ENCODE results near the gene BET1. TPM values are rescaled to one million over a fixed set of nuclear protein-coding genes. Genes with fewer than 3 reads are reported as not detected.

Gene BET1
- total and polyA plus RNA-seq, 2 of the 8 experiments (the other 6 are each of a cell fraction or from before 2014, with no cell fraction given), result 20.6 to 31.7 TPM

GRCh38 chr7:94029976-94030375 is 25.8 kb upstream of the BET1 start:
- H2BK20ac ChIP-seq (ENCODE audit: low read length), result no peak overlapping the region
- no peak overlapping the region for H4K91ac ChIP-seq (replicated peaks; ENCODE audit: insufficient read length, low read length)
- FAIRE-seq (no peak), DNase-seq (ENCODE audit: low read depth in 1 of 2, low spot score in 2 of 2) (no peak)
- no peak overlapping the region for H2BK120ac ChIP-seq (replicated peaks; ENCODE audit: low read depth, low read length)
- ChIA-PET POLR2A (ENCODE audit: partially characterized antibody) (no interaction called here), CTCF (ENCODE audit: partially characterized antibody) (interaction anchor here (0.8 kb wide), 1 partner anchor 141 kb away, joined by 3 read pairs; no protein-coding TSS in a partner anchor)
- no peak overlapping the region for H2BK15ac ChIP-seq (ENCODE audit: low read length)
- no peak overlapping the region for H3K18ac ChIP-seq (ENCODE audit: extremely low read depth, low read length)
- H3K4me3 ChIP-seq (ENCODE audit: extremely low read depth in 1 of 4, insufficient read depth in 2 of 4, low read depth in 3 of 4, low read length in 4 of 4), result no peak overlapping the region
- no peak overlapping the region for H2BK5ac ChIP-seq (ENCODE audit: low read depth, low read length)
- H4K5ac ChIP-seq (ENCODE audit: insufficient read length, low read depth, low read length), result no peak overlapping the region
- H3K27ac ChIP-seq (ENCODE audit: low read depth, low read length), result no peak overlapping the region
- no peaks in the 10 kb centered on the region for H3K79me2 ChIP-seq (ENCODE audit: control insufficient read depth in 1 of 2, insufficient read depth in 2 of 2, low read length in 2 of 2)
- H3K56ac ChIP-seq (replicated peaks; ENCODE audit: insufficient read length, low read depth, low read length), result no peak overlapping the region
- H3K23ac ChIP-seq (ENCODE audit: insufficient read length), result no peak overlapping the region
- no peak overlapping the region for H3K4me2 ChIP-seq (ENCODE audit: insufficient read depth in 1 of 2, low read depth in 2 of 2, low read length in 2 of 2)
- H2AK5ac ChIP-seq (ENCODE audit: low read depth, low read length), result no peak overlapping the region
- no peaks in the 10 kb centered on the region for H3K4me1 ChIP-seq (replicated peaks in 1 of 4; ENCODE audit: control insufficient read depth in 3 of 4, insufficient read depth in 4 of 4, low read length in 3 of 4)
- no peak overlapping the region for H2AFZ ChIP-seq (ENCODE audit: low read length)
- no peak overlapping the region for H3K4ac ChIP-seq (replicated peaks; ENCODE audit: insufficient read length, low read depth, low read length)
- no peaks in the 10 kb centered on the region for H3K27me3 ChIP-seq (replicated peaks in 1 of 4; ENCODE audit: control insufficient read depth in 3 of 4, extremely low read depth in 1 of 4, insufficient read depth in 3 of 4, low read length in 3 of 4)
- H4K8ac ChIP-seq (ENCODE audit: extremely low read depth, insufficient read depth, low read length), result no peak overlapping the region
- H3K36me3 ChIP-seq (ENCODE audit: control insufficient read depth in 2 of 4, insufficient read depth in 4 of 4, low read length in 3 of 4), result no peaks in the 10 kb centered on the region
- no peak overlapping the region for H3K9ac ChIP-seq (replicated peaks in 1 of 4; ENCODE audit: extremely low read depth in 1 of 4, low read depth in 3 of 4, low read length in 3 of 4)
- 89 to 90% methylated on average over 2 to 3 of the region's 3 CpGs for WGBS, 2 experiments (ENCODE audit: extremely low coverage in 1 of 2, insufficient coverage in 1 of 2, insufficient read length in 1 of 2, insufficient replicate concordance in 2 of 2, low coverage in 1 of 2, low lambda C conversion rate in 2 of 2, missing lambda C conversion rate in 1 of 2)
- H3K14ac ChIP-seq (ENCODE audit: insufficient read length), result no peak overlapping the region
- no peaks in the 10 kb centered on the region for H3K79me1 ChIP-seq (ENCODE audit: low read depth, low read length)
- H4K20me1 ChIP-seq (replicated peaks in 1 of 2; ENCODE audit: control insufficient read depth in 1 of 2, insufficient read depth in 2 of 2, low read length in 2 of 2), result no peaks in the 10 kb centered on the region
- H3K9me3 ChIP-seq (ENCODE audit: insufficient read depth in 2 of 2, low read depth in 1 of 2, low read length in 1 of 2), result no peaks in the 10 kb centered on the region
- no peak overlapping the region for H2BK12ac ChIP-seq (ENCODE audit: low read depth, low read length)
- H3K23me2 ChIP-seq (ENCODE audit: low read depth, low read length), result no peaks in the 10 kb centered on the region
- no peak for TF ChIP-seq CTBP2 (IDR thresholded peaks at IDR 0.05; ENCODE audit: borderline replicate concordance, insufficient read depth, insufficient read length, low read length)
- TF ChIP-seq CBX5 (IDR thresholded peaks at IDR 0.05; ENCODE audit: low read depth, low read length), result no peak
- TF ChIP-seq BACH1 (IDR thresholded peaks at IDR 0.05; ENCODE audit: low read length), result no peak
- no peak for TF ChIP-seq SP4 (IDR thresholded peaks at IDR 0.05; ENCODE audit: low read length)
- no peak for TF ChIP-seq MAX (IDR thresholded peaks at IDR 0.05)
- no peak for TF ChIP-seq BRCA1 (IDR thresholded peaks at IDR 0.05; ENCODE audit: low read depth, low read length)
- no peak for TF ChIP-seq TEAD4 (IDR thresholded peaks at IDR 0.05; ENCODE audit: low read depth, low read length)
- no peak for TF ChIP-seq POLR2AphosphoS5 (IDR thresholded peaks at IDR 0.05; ENCODE audit: low read depth, low read length)
- no peak for TF ChIP-seq SAP30 (IDR thresholded peaks at IDR 0.05; ENCODE audit: insufficient read depth, insufficient replicate concordance, low read length)
- TF ChIP-seq SP1 (IDR thresholded peaks at IDR 0.05; ENCODE audit: low read depth, low read length), result no peak
- TF ChIP-seq SIX5 (IDR thresholded peaks at IDR 0.05; ENCODE audit: low read depth, low read length), result no peak
- TF ChIP-seq ATF2 (IDR thresholded peaks at IDR 0.05; ENCODE audit: low read length), result no peak
- no peak for TF ChIP-seq NRF1 (IDR thresholded peaks at IDR 0.05; ENCODE audit: low read depth, low read length)
- TF ChIP-seq EP300 (IDR thresholded peaks at IDR 0.05; ENCODE audit: borderline replicate concordance in 1 of 2, low read depth in 2 of 2, low read length in 2 of 2), result no peak
